IPS-18c (cell line): ENCODE measurements around the gene FGB.
"Not testable (repeated sequence)": the region's sequence is repeated elsewhere in the genome, so short reads cannot be mapped to it uniquely, and the experiment has no call there.

ENCODE experiments used
- H3K4me3 ChIP-seq: 2 replicates; pipeline ENCODE4 v1.7.0; 2013; ENCODE audit warnings: low read depth, mild to moderate bottlenecking, low read length, moderate library complexity; ENCODE audit not compliant: insufficient read depth
- H3K9me3 ChIP-seq: one replicate; pipeline ENCODE4 v1.6.1; 2013; ENCODE audit warnings: mild to moderate bottlenecking, low read length, moderate library complexity; ENCODE audit not compliant: control insufficient read depth, insufficient read depth

The FGB gene

DNA sequence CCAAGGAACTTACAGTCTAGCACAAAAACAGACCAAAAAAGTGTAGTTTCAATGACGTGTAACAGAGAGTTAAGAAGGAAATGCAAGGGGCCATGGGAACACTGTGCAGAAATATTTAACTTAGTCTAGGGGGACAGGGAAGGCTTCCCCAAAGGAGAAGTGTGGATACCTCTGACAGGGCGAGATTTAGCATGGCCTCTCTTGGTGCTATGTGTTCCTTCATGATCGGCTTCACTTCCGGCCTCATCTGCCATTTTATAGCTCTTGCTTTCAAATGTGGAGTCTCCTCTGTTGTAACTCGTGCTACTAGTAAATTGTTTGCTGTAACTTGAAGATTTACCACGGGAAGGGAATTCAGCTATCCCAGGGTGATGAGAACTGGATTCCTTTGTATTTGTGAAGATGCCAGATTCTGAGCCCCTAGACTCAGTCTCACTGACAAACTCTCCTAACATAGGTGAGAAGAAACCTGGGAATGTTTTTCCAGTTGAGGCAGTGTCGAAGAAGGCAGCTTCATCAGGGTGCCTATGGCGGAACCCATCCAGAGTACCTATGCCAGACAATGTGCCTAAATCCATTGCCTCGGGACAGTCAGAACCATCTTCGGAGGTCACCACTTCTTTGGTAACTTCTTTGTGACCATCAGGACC lies 22.7 kb downstream of the FGB start:
- no peak overlapping the region for H3K4me3 ChIP-seq
- H3K9me3 ChIP-seq: no peaks in the 10 kb centered on the region

DNA sequence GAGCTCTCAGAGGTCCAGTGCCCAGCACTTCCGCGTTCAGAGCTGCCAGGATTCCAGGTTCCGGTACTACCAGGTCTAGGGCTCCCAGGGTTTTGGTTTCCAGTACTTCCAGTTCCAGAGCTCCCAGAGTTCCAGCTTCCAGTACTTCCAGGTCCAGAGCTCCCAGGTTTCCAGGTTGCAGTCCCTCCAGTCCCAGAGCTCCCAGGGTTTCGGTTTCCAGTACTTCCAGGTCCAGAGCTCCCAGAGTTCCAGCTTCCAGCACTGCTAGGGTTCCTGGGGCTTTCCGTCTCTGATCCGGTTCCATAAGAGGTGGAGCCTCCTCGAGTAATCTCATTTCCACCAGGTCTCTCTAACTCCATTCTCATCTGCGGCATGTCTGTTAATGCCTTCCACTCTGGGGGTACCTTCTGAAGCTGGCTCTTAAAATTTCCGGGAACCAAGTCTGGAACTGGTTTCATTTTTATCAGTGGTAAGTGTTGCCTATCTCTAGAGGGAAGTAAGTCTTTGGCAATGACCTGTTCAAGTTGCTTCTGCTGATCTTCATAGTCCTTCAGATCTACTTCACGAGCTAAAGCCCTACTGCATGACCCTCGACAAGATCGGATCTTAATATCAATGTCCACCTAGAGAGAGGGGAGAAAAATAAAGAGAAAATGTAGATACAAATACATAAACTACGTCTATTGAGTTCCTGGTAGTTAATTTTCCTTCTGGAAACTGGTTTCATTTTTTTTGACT lies 23.7 kb downstream of the FGB start:
- Histone ChIP-seq H3K9me3 (no peaks in the 10 kb centered on the region), H3K4me3 (no peak overlapping the region)

GRCh38 chr4:154588198-154588597 lies 25.4 kb downstream of the FGB start:
- Histone ChIP-seq H3K4me3 (no peak overlapping the region), H3K9me3 (no peaks in the 10 kb centered on the region)

DNA sequence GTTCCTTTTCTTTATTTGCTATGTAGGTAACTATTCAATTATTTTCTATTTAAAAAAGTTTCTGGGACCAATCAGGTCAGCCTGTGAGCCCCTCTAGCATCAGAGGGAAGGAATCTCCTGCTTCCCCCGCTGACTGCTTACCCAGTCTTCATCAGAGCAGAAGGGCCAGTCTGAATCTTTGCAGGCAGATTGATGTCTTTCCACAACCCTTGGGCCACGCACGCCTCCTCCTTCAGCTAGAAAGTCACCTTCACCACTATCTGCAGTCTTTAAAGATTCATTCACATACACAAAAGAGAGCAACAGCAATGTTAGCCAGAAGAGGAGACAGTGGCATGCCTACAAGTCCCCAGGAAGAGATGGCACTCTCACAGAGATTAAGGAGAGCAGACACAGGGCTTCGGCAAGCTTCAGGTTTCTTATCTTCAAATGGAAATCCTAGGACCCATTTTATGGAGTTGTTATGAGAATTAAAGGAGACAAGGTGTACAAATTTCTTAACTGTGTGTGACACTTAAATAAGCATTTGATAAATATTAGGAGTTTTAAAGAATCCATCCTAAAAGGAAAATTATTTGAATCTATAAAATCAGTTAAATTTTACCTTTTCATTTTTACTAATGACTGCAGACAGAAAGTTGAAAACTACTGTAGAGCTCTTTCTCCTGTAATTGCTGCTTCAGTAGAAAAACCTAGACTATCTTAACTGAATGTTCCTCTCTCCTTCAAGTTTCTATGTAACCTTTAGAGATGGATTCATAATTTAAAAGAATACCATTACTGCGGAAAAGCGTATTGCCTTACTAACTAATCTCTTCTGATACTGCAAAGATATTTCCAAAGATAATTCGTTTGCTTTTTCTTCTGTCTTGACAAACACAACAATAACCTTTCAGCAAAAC lies 26.7 kb downstream of the FGB start:
- Histone ChIP-seq H3K9me3 (no peaks in the 10 kb centered on the region), H3K4me3 (no peak overlapping the region)

GRCh38 chr4:154590329-154591006 lies 27.7 kb downstream of the FGB start, which contains the start of gene FGA:
Gene FGA (minus strand): TSS chr4:154590742. CDS start chr4:154590687, 55 bp downstream.
- no peaks in the 10 kb centered on the region for H3K9me3 ChIP-seq
- no peak within 1 kb of the TSS for H3K4me3 ChIP-seq

- H3K9me3 ChIP-seq: no peaks in the 10 kb centered on the region
Observed at GRCh38 chr4:154591890-154592289, 29.1 kb downstream of the FGB start.

GRCh38 chr4:154593868-154594267 lies 31.1 kb downstream of the FGB start:
- Histone ChIP-seq H3K9me3 (no peaks in the 10 kb centered on the region), H3K4me3 (no peak overlapping the region)

More at GRCh38 chr4:154591890-154592289, 29.1 kb downstream of the FGB start:
- no peak overlapping the region for H3K4me3 ChIP-seq

GRCh38 chr4:154594343-154594742 lies 31.5 kb downstream of the FGB start:
- not testable (repeated sequence) for H3K9me3 ChIP-seq, H3K4me3 ChIP-seq

GRCh38 chr4:154595807-154596206 lies 33.0 kb downstream of the FGB start:
- Histone ChIP-seq H3K4me3 (no peak overlapping the region), H3K9me3 (no peaks in the 10 kb centered on the region)

- H3K9me3 ChIP-seq: not testable (repeated sequence)
Observed at GRCh38 chr4:154597281-154597680, 34.5 kb downstream of the FGB start.

DNA sequence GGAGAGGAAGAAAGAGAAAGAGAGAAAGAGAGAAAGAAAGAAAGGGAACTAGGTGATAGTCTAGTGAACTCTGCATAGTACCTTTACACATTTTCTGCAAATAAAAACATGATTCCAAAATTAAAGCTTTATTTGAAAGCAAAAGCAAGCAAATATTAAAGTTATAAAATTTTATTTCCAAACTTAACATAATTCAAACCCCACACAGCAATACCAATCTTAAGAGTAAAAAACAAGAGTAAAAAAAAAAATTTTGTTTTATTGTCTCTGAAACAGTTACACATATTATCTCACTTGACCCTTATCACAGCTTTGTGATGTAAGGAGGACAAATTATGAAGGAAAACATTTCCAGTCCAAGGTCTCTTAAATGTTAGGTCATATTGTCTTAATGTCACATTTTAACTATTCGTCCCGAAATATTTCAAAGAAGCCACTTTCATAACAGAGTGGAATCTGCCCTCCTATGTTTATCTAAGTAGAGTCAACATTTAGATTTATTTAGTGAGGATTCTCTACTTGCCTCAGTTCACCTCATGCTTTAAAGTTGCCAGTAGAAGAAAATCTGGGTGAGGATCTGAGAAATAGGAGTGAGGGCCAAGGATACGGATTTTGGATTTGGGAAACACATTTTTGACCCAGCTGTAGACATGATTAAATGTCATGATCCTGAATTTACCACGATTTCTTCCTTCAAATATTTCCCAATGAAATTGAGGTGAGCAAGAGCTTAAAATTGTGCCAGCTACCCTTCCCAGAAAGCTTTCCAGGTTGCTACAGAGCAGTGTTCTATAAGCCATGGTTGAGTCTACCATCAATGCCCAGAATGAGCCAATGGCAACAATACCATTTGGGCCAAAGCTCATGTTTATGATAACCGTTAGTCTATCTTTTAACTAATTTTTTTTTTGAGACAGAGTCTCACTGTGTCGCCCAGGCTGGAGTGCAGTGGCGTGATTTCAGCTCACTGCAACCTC lies 35.3 kb downstream of the FGB start:
- H3K4me3 ChIP-seq: no peak overlapping the region
- H3K9me3 ChIP-seq: no peaks in the 10 kb centered on the region

More at GRCh38 chr4:154597281-154597680, 34.5 kb downstream of the FGB start:
- not testable (repeated sequence) for H3K4me3 ChIP-seq

DNA sequence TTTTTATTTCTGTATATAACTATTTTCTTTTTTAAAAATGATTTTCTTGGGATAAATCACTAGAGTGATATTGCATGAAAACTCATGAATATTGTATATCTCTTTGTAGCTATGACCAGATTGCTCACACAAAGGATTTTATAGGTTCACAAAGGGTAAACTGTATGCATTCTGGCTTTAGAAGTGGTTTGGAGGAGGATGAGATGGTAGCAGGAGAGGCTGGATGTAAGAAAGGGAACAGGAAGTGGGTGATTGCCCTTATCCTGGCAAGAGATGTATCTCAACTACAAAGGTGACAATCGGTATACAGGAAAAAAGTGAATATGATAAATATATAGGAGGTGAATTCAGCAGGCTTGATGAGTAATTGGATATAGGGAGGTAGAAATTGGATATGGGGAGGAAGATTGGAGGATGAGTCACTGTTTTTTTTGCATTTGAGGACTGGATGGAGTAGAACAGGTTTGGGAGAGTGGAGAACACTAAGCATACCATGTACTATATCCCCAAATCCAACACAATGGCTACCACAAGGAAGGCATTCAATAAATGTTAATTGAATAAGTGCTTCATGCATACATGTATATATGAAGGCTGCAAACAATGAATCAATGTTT lies 39.7 kb downstream of the FGB start:
- Histone ChIP-seq H3K9me3 (no peaks in the 10 kb centered on the region), H3K4me3 (no peak overlapping the region)

GRCh38 chr4:154603033-154603943 lies 40.5 kb downstream of the FGB start:
- H3K4me3 ChIP-seq: no peak overlapping the region

GRCh38 chr4:154604696-154605200 lies 41.9 kb downstream of the FGB start:
- Histone ChIP-seq H3K9me3 (no peaks in the 10 kb centered on the region), H3K4me3 (no peak overlapping the region)

More at GRCh38 chr4:154603033-154603943, 40.5 kb downstream of the FGB start:
- no peaks in the 10 kb centered on the region for H3K9me3 ChIP-seq
